Dermis blood vessel endothelial cell (primary cell): ENCODE data around the gene TCF7L2. TPM values are rescaled to one million over a fixed set of nuclear protein-coding genes. Genes with fewer than 3 reads are reported as not detected.
A peak's percentile ranks its signal among the peaks of the same experiment; 100 is the strongest.

Experiments used
- DNase-seq: peaks from one replicate; pipeline ENCODE4 v3.0.0; 2010
- total RNA-seq: library from RNA; depleted of rRNA; stranded (reverse); fragments of >200 nt; gene quantifications from 2 replicates; pipeline ENCODE4 v1.2.3, GENCODE V29; 2014

The TCF7L2 gene
- 2.9 and 3.8 TPM in 2 replicates for total RNA-seq

GRCh38 chr10:112949875-112950507 lies at the start of gene TCF7L2:
Gene TCF7L2 (plus strand): TSS chr10:112950247. CDS start chr10:112950757, 510 bp downstream.
- DNase-seq, result peak; percentile 98

GRCh38 chr10:112902730-112903129 lies 47.3 kb upstream of the TCF7L2 start:
- DNase-seq, result no peak

GRCh38 chr10:112904000-112904399 lies 46.0 kb upstream of the TCF7L2 start:
- DNase-seq, result peak; percentile 28

GRCh38 chr10:112906945-112907344 lies 43.1 kb upstream of the TCF7L2 start:
- DNase-seq, result no peak

GRCh38 chr10:112907893-112908292 lies 42.2 kb upstream of the TCF7L2 start:
- no peak for DNase-seq

GRCh38 chr10:112911206-112911605 lies 38.8 kb upstream of the TCF7L2 start:
- no peak for DNase-seq

GRCh38 chr10:112912410-112912928 lies 37.6 kb upstream of the TCF7L2 start:
- peak; percentile 81 for DNase-seq

GRCh38 chr10:112913255-112913654 lies 36.8 kb upstream of the TCF7L2 start:
- no peak for DNase-seq

GRCh38 chr10:112913661-112914287 lies 36.3 kb upstream of the TCF7L2 start:
- no peak for DNase-seq

GRCh38 chr10:112914288-112914952 lies 35.6 kb upstream of the TCF7L2 start:
- no peak for DNase-seq

- no peak for DNase-seq
Measured at GRCh38 chr10:112915590-112916572, 34.2 kb upstream of the TCF7L2 start.

GRCh38 chr10:112917681-112918080 lies 32.4 kb upstream of the TCF7L2 start:
- DNase-seq, result no peak

- DNase-seq, result no peak
Measured at GRCh38 chr10:112918771-112919170, 31.3 kb upstream of the TCF7L2 start.

- peak; percentile 38 for DNase-seq
Measured at GRCh38 chr10:112919721-112920120, 30.3 kb upstream of the TCF7L2 start.

- DNase-seq, result no peak
Measured at GRCh38 chr10:112926906-112927688, 22.9 kb upstream of the TCF7L2 start.

GRCh38 chr10:112927980-112928379 lies 22.1 kb upstream of the TCF7L2 start:
- no peak for DNase-seq

- no peak for DNase-seq
Measured at GRCh38 chr10:112932658-112933057, 17.4 kb upstream of the TCF7L2 start.

GRCh38 chr10:112934193-112934592 lies 15.9 kb upstream of the TCF7L2 start:
- DNase-seq, result no peak

GRCh38 chr10:112938808-112939482 lies 11.1 kb upstream of the TCF7L2 start:
- DNase-seq, result no peak

- DNase-seq, result no peak
Measured at GRCh38 chr10:112945811-112946210, 4.2 kb upstream of the TCF7L2 start.

GRCh38 chr10:112946649-112947048 lies 3.4 kb upstream of the TCF7L2 start:
- DNase-seq, result no peak
